ENCODE measurements around the gene BPHL. TPM values are rescaled to one million over a fixed set of nuclear protein-coding genes. Genes with fewer than 3 reads are reported as not detected.
"Not testable (repeated sequence)": the region's sequence is repeated elsewhere in the genome, so short reads cannot be mapped to it uniquely, and the experiment has no call there.

BPHL gene
- polyA plus RNA-seq, 4 donors, result 20.4 to 171 (median 94.2) TPM

DNA sequence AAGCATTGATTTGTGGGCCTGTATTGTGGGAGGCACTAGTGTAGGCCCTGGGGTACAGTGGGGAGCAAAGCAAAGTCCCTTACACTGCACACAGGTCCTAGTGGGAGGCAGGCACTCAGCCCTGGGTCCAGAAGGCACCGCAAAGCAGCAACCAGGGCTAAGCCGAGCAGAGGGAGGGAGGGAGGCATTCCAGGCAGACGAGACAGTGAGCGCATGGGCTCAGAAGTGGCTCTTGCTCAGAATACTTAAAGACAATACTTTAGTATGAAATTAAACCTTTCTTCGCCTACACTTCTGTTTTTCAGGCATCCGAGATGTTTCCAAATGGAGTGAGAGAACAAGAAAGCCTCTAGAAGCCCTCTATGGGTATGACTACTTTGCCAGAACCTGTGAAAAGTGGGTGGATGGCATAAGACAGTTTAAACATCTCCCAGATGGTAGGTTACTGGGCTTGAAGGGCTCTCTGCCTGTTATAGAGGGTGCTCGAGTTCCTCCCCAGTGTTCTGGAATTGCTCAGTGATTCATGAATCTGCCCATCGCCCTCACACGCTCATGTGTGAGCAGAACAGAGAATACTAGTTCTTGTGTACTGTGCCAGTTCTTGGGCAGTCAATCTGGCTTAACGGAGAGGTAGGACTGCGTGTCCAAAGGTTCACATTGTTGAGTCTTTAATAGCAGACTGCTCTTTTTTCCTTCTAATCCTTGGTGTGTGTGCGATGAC lies 18.7 kb downstream of the BPHL start:
- Histone ChIP-seq H3K9me3 (ENCODE audit: control insufficient read depth in 2 of 2, insufficient read depth in 1 of 2, low read depth in 1 of 2, low read length in 1 of 2) (no peaks in the 10 kb centered on the region), H3K4me3 (ENCODE audit: low read depth in 1 of 3, low read length in 3 of 3) (no peak overlapping the region), H3K27ac (ENCODE audit: low read depth in 1 of 3, low read length in 2 of 3) (no peak overlapping the region), H3K36me3 (ENCODE audit: control insufficient read depth in 3 of 3, insufficient read depth in 2 of 3, low read depth in 1 of 3, low read length in 3 of 3) (peaks cover 0 to 69% (median 6%) of the 10 kb centered on the region in 3 donors), H3K27me3 (ENCODE audit: control insufficient read depth in 3 of 3, insufficient read depth in 3 of 3, low read length in 3 of 3) (no peaks in the 10 kb centered on the region), H3K4me1 (ENCODE audit: control insufficient read depth in 3 of 3, insufficient read depth in 2 of 3, low read depth in 1 of 3, low read length in 2 of 3) (peaks cover 6 to 35% (median 9%) of the 10 kb centered on the region in 3 donors)
- peak in 1 of 2 donors; percentile 34 for DNase-seq
- no peak for FAIRE-seq
- 70 to 83% (median 78%) methylated on average over 12 of the region's 12 CpGs for WGBS, 3 donors

DNA sequence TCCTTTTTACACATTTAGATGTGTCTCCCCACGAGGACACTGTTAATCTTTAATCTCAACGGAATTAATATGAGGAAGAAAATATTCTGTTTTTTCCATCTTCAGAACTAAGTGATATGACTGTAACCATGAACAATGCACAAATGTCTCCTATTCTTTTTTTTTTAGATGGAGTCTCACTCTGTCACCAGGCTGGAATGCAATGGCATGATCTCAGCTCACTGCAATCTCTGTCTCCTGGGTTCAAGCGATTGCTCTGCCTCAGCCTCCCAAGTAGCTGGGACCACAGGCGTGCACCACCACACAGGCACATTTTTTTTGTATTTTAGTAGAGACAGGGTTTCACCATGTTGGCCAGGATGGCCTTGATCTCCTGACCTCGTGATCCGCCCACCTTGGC lies 19.4 kb downstream of the BPHL start:
- not testable (repeated sequence) for DNase-seq; H3K4me3 ChIP-seq (ENCODE audit: low read depth in 1 of 3, low read length in 3 of 3); FAIRE-seq; H3K27me3 ChIP-seq (ENCODE audit: control insufficient read depth in 3 of 3, insufficient read depth in 3 of 3, low read length in 3 of 3); H3K9me3 ChIP-seq (ENCODE audit: control insufficient read depth in 2 of 2, insufficient read depth in 1 of 2, low read depth in 1 of 2, low read length in 1 of 2)
- H3K4me1 ChIP-seq (ENCODE audit: control insufficient read depth in 3 of 3, insufficient read depth in 2 of 3, low read depth in 1 of 3, low read length in 2 of 3), result peaks cover 6 to 38% (median 9%) of the 10 kb centered on the region in 3 donors
- H3K27ac ChIP-seq (ENCODE audit: low read depth in 1 of 3, low read length in 2 of 3), result peak overlapping the region in 1 of 3 donors; percentile 73
- H3K36me3 ChIP-seq (ENCODE audit: control insufficient read depth in 3 of 3, insufficient read depth in 2 of 3, low read depth in 1 of 3, low read length in 3 of 3), result peaks cover 0 to 65% (median 4%) of the 10 kb centered on the region in 3 donors
- 69 to 84% (median 77%) methylated on average over 6 of the region's 6 CpGs for WGBS, 3 donors

DNA sequence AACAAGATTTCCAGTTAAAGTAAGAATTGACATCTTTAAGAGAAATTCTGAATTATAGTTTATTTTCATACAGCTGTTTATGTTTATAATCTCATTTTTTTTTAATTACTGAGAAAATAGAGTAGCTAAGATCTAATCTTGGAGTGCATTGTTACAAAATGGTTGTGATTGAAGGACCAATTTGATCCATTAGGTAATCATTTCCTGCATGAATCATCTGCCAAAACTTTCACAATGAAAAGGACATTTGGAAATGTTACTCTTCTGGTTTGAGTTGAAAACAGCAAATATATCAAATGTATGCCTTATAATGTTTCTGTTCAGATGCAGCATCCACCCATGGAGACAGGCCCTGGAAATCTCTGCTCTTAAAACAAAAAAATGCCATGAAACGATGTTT lies 19.8 kb downstream of the BPHL start:
- WGBS, 3 donors, result 33 to 64% (median 60%) methylated on average over 1 of the region's 1 CpG
- Histone ChIP-seq H3K9me3 (ENCODE audit: control insufficient read depth in 2 of 2, insufficient read depth in 1 of 2, low read depth in 1 of 2, low read length in 1 of 2) (no peaks in the 10 kb centered on the region), H3K4me1 (ENCODE audit: control insufficient read depth in 3 of 3, insufficient read depth in 2 of 3, low read depth in 1 of 3, low read length in 2 of 3) (peaks cover 6 to 40% (median 9%) of the 10 kb centered on the region in 3 donors), H3K4me3 (ENCODE audit: low read depth in 1 of 3, low read length in 3 of 3) (no peak overlapping the region), H3K27me3 (ENCODE audit: control insufficient read depth in 3 of 3, insufficient read depth in 3 of 3, low read length in 3 of 3) (no peaks in the 10 kb centered on the region), H3K27ac (ENCODE audit: low read depth in 1 of 3, low read length in 2 of 3) (peak overlapping the region in 1 of 3 donors; percentile 73), H3K36me3 (ENCODE audit: control insufficient read depth in 3 of 3, insufficient read depth in 2 of 3, low read depth in 1 of 3, low read length in 3 of 3) (peaks cover under 1 to 65% (median 2%) of the 10 kb centered on the region in 3 donors)
- no peak for DNase-seq
- no peak for FAIRE-seq

GRCh38 chr6:3139090-3139903 lies 20.8 kb downstream of the BPHL start:
- no peak overlapping the region for H3K4me3 ChIP-seq (ENCODE audit: low read depth in 1 of 3, low read length in 3 of 3)
- peaks cover 3 to 68% (median 4%) of the 10 kb centered on the region in 3 donors for H3K36me3 ChIP-seq (ENCODE audit: control insufficient read depth in 3 of 3, insufficient read depth in 2 of 3, low read depth in 1 of 3, low read length in 3 of 3)
- H3K9me3 ChIP-seq (ENCODE audit: control insufficient read depth in 2 of 2, insufficient read depth in 1 of 2, low read depth in 1 of 2, low read length in 1 of 2), result no peaks in the 10 kb centered on the region
- no peaks in the 10 kb centered on the region for H3K27me3 ChIP-seq (ENCODE audit: control insufficient read depth in 3 of 3, insufficient read depth in 3 of 3, low read length in 3 of 3)
- 15 to 38% (median 34%) methylated on average over 12 to 14 of the region's 14 CpGs for WGBS, 3 donors
- DNase-seq (peak; percentile 92 to 95), FAIRE-seq (no peak)
- peaks cover 6 to 36% (median 9%) of the 10 kb centered on the region in 3 donors for H3K4me1 ChIP-seq (ENCODE audit: control insufficient read depth in 3 of 3, insufficient read depth in 2 of 3, low read depth in 1 of 3, low read length in 2 of 3)
- peak overlapping the region; percentile 71 to 82 (median 78) for H3K27ac ChIP-seq (ENCODE audit: low read depth in 1 of 3, low read length in 2 of 3)

DNA sequence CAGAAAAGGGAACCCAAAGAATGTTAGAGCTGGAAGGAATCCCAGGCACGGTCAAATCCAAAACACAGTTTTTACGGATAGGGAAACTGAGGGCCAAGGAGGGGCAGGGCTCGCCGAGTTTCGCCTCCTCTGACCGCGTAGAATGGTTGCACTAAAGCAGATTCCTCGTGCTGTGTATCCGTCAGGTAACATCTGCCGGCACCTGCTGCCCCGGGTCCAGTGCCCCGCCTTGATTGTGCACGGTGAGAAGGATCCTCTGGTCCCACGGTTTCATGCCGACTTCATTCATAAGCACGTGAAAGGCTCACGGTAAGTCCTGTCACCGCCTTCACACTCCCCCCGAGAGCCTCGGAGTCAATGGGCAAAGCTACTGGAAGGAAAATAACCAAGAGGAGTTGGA lies 21.7 kb downstream of the BPHL start:
- no peaks in the 10 kb centered on the region for H3K27me3 ChIP-seq (ENCODE audit: control insufficient read depth in 3 of 3, insufficient read depth in 3 of 3, low read length in 3 of 3)
- H3K27ac ChIP-seq (ENCODE audit: low read depth in 1 of 3, low read length in 2 of 3), result peak overlapping the region in 1 of 3 donors; percentile 82
- no peak for FAIRE-seq
- no peak for DNase-seq
- H3K4me3 ChIP-seq (ENCODE audit: low read depth in 1 of 3, low read length in 3 of 3), result no peak overlapping the region
- H3K36me3 ChIP-seq (ENCODE audit: control insufficient read depth in 3 of 3, insufficient read depth in 2 of 3, low read depth in 1 of 3, low read length in 3 of 3), result peaks cover 3 to 75% (median 4%) of the 10 kb centered on the region in 3 donors
- peaks cover 6 to 33% (median 9%) of the 10 kb centered on the region in 3 donors for H3K4me1 ChIP-seq (ENCODE audit: control insufficient read depth in 3 of 3, insufficient read depth in 2 of 3, low read depth in 1 of 3, low read length in 2 of 3)
- H3K9me3 ChIP-seq (ENCODE audit: control insufficient read depth in 2 of 2, insufficient read depth in 1 of 2, low read depth in 1 of 2, low read length in 1 of 2), result no peaks in the 10 kb centered on the region
- 89 to 93% (median 90%) methylated on average over 20 of the region's 20 CpGs for WGBS, 3 donors

GRCh38 chr6:3142536-3142935 lies 24.0 kb downstream of the BPHL start:
- DNase-seq, result peak in 1 of 2 donors; percentile 57
- H3K9me3 ChIP-seq (ENCODE audit: control insufficient read depth in 2 of 2, insufficient read depth in 1 of 2, low read depth in 1 of 2, low read length in 1 of 2), result peaks cover 0 to under 1% of the 10 kb centered on the region in 2 donors
- H3K36me3 ChIP-seq (ENCODE audit: control insufficient read depth in 3 of 3, insufficient read depth in 2 of 3, low read depth in 1 of 3, low read length in 3 of 3), result peaks cover 2 to 76% (median 3%) of the 10 kb centered on the region in 3 donors
- H3K27ac ChIP-seq (ENCODE audit: low read depth in 1 of 3, low read length in 2 of 3), result peak overlapping the region in 1 of 3 donors; percentile 60
- no peaks in the 10 kb centered on the region for H3K27me3 ChIP-seq (ENCODE audit: control insufficient read depth in 3 of 3, insufficient read depth in 3 of 3, low read length in 3 of 3)
- FAIRE-seq, result no peak
- H3K4me3 ChIP-seq (ENCODE audit: low read depth in 1 of 3, low read length in 3 of 3), result no peak overlapping the region
- H3K4me1 ChIP-seq (ENCODE audit: control insufficient read depth in 3 of 3, insufficient read depth in 2 of 3, low read depth in 1 of 3, low read length in 2 of 3), result peaks cover 5 to 25% (median 6%) of the 10 kb centered on the region in 3 donors

GRCh38 chr6:3143158-3143557 lies 24.6 kb downstream of the BPHL start:
- WGBS, 3 donors, result 86 to 92% (median 90%) methylated on average over 6 of the region's 6 CpGs
- Histone ChIP-seq H3K4me1 (ENCODE audit: control insufficient read depth in 3 of 3, insufficient read depth in 2 of 3, low read depth in 1 of 3, low read length in 2 of 3) (peaks cover 5 to 25% (median 6%) of the 10 kb centered on the region in 3 donors), H3K27ac (ENCODE audit: low read depth in 1 of 3, low read length in 2 of 3) (peak overlapping the region in 1 of 3 donors; percentile 60), H3K36me3 (ENCODE audit: control insufficient read depth in 3 of 3, insufficient read depth in 2 of 3, low read depth in 1 of 3, low read length in 3 of 3) (peaks cover 3 to 77% (median 3%) of the 10 kb centered on the region in 3 donors), H3K27me3 (ENCODE audit: control insufficient read depth in 3 of 3, insufficient read depth in 3 of 3, low read length in 3 of 3) (no peaks in the 10 kb centered on the region), H3K4me3 (ENCODE audit: low read depth in 1 of 3, low read length in 3 of 3) (no peak overlapping the region), H3K9me3 (ENCODE audit: control insufficient read depth in 2 of 2, insufficient read depth in 1 of 2, low read depth in 1 of 2, low read length in 1 of 2) (peaks cover 0 to 6% of the 10 kb centered on the region in 2 donors)
- FAIRE-seq (no peak), DNase-seq (no peak)

- Histone ChIP-seq H3K4me3 (ENCODE audit: low read depth in 1 of 3, low read length in 3 of 3) (no peak overlapping the region), H3K27ac (ENCODE audit: low read depth in 1 of 3, low read length in 2 of 3) (no peak overlapping the region), H3K4me1 (ENCODE audit: control insufficient read depth in 3 of 3, insufficient read depth in 2 of 3, low read depth in 1 of 3, low read length in 2 of 3) (peaks cover 3 to 16% (median 6%) of the 10 kb centered on the region in 3 donors), H3K36me3 (ENCODE audit: control insufficient read depth in 3 of 3, insufficient read depth in 2 of 3, low read depth in 1 of 3, low read length in 3 of 3) (peaks cover 3 to 80% (median 10%) of the 10 kb centered on the region in 3 donors), H3K27me3 (ENCODE audit: control insufficient read depth in 3 of 3, insufficient read depth in 3 of 3, low read length in 3 of 3) (no peaks in the 10 kb centered on the region), H3K9me3 (ENCODE audit: control insufficient read depth in 2 of 2, insufficient read depth in 1 of 2, low read depth in 1 of 2, low read length in 1 of 2) (peaks cover 0 to 6% of the 10 kb centered on the region in 2 donors)
- DNase-seq (no peak), FAIRE-seq (no peak)
- WGBS, 3 donors, result 77 to 89% (median 82%) methylated on average over 8 of the region's 8 CpGs
Observed at GRCh38 chr6:3144571-3144970, 26.1 kb downstream of the BPHL start.

All from small intestine (tissue), 7 donors.